ENCODE data around the gene CA4.

GRCh38 chr17:60165223-60165622 is 15.4 kb downstream of the CA4 start:
- TF ChIP-seq, protein P1, sequence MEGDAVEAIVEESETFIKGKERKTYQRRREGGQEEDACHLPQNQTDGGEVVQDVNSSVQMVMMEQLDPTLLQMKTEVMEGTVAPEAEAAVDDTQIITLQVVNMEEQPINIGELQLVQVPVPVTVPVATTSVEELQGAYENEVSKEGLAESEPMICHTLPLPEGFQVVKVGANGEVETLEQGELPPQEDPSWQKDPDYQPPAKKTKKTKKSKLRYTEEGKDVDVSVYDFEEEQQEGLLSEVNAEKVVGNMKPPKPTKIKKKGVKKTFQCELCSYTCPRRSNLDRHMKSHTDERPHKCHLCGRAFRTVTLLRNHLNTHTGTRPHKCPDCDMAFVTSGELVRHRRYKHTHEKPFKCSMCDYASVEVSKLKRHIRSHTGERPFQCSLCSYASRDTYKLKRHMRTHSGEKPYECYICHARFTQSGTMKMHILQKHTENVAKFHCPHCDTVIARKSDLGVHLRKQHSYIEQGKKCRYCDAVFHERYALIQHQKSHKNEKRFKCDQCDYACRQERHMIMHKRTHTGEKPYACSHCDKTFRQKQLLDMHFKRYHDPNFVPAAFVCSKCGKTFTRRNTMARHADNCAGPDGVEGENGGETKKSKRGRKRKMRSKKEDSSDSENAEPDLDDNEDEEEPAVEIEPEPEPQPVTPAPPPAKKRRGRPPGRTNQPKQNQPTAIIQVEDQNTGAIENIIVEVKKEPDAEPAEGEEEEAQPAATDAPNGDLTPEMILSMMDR (IDR thresholded peaks at IDR 0.05): no peak
- TF ChIP-seq POLR2AphosphoS5 (IDR thresholded peaks at IDR 0.05): no peak
